GM19467 (cell line): ENCODE data around the gene DCAF5.
"Not testable (repeated sequence)": the region's sequence is repeated elsewhere in the genome, so short reads cannot be mapped to it uniquely, and the experiment has no call there.

Experiments used
- ATAC-seq: cut with Tn5 transposase; IDR thresholded peaks from one replicate; pipeline ENCODE4 v1.9.1; 2021; ENCODE audit warnings: mild to moderate bottlenecking, moderate library complexity; ENCODE audit not compliant: unreplicated experiment

DCAF5 gene

DNA sequence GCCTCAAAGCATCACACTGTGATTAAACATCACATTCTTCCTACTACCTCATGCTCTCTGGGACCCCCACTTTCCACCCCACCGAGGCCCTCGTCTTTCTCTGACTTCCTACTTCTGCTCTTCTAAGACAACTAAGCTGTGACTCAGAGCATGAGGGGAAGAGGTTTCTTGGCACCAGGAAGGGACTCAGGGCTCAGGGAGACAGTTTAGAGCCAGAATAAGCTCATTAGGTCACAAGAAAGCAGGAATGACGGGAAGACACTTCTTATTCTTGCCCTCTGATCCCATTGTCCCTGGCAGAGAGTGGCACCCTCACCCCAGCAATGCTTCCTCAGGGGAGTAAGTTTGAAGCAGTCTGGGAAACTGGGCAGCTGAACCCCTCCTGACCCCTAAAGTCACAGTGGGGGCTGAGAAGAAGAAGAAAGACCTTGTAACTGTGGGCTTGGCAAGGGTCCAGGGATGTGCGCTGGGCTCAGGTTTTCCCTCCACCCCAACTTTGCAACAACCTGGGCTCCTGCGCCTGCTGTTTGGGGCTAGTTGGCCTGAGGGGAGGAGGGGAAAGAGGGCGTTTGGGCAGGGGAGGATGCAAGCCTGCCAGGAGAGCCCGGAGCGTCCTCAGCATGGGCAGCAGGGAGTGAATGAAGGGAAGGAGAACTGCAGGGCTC, 109.2 kb downstream of the DCAF5 start:
- no peak for ATAC-seq

DNA sequence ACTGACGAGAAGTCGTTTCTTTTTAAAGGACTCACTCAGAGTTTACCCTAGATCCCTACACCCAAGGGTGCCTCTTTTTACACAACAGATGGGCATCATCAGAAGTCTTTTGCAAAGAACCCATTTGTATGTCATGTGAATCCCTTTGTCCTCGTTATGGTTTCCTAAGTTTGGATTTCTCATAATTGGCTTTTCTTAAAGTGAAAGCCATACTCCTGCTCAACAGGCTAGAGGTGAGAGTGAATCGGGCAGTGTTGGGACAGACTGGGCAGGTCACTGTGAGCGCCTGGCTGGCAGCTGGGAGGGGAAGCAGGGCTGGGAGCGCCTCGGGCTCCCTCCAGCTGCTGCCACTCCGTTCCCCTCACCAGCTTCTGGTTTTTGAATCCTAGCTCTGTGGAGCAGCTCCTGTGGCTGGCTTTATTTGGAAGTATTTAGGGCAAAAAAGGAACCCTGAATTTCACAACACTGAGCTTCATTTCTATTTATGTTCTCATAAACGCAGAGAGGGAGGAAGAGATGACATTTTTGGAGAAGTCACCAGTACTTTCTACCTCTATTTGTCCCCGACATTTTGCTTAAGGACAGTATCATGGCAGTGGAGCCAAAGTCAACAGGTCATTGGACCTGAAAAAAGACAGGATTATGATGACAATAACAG, 110.0 kb downstream of the DCAF5 start:
- no peak for ATAC-seq

DNA sequence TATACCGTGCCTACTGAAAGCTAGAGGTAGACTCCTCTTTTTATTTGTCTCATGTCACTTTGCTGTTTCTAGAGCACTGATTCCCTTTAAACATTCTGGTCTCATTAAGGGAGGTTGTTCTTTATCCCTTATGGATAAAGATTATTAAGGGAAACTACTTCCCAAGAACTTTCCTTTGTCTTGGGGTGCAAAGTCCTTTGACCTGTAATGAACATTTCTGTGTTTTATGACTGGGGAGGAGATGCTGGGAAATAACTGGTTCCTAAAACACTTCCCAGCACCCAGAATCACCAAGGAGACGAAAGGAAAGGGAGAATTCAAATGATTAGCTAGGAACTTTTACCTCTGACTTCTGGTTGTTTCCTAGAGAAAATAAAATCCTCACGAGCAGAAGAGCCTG, 110.6 kb downstream of the DCAF5 start:
- no peak for ATAC-seq

GRCh38 chr14:69041783-69042182, 111.1 kb downstream of the DCAF5 start:
- no peak for ATAC-seq

DNA sequence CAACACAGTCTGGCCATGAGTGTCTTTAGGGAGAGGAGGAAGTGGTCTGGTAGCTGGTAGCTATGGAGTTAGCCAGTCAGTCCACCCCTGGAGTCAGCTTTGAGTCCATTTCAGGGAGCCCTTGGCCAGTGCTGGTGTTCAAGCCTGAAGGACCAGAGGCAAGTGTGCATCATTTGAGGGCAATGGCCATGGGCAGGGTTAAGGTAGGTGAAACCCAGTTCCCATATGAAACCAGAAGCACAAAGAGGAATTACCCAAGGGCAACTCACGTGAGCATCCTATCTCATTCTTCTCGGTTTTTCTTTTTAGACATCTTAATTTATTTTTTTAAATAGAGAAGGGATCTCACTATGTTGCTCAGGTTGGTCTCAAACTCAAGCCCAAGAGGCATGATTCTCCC, 112.6 kb downstream of the DCAF5 start:
- no peak for ATAC-seq

- ATAC-seq, result no peak
Observed at GRCh38 chr14:69039288-69039628, 113.7 kb downstream of the DCAF5 start.

DNA sequence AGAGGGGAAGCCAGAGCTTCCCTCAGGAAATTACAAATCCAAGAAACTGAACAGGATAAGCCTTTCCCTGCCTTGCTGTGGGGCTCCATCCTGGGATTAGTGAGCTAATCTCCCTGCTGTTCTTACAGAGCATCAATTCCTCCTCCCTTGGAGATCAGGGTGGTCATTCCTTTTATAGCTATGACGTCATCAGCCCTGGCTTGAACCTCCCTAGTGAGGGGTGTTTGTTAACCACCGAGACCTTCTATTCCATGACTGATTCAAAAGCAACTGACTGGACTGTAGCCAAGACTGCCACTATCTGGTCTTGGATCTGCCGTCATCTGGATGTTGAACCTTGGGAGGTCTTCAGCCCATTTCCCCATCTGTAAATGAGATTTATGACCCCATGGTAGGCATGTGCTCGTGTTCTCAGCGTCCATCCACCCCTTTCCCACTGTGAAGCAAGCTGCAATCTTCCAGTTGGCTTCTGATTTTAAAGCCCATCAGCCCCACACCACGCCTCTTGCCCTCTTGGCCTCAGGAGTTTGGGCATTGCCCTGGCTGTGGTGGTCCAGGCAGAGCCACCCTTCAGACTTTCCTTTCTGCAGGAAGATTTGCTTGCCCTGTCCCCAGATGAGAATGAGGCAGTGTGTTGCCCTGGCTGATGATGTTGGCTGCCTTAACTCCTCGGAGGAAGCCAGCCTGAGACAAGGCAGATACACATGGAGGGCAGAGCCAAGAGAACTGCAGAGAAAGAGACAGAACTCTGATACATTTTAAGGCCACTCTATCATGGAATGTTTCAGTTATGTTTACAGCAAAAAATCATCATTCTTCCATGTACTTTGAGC, 114.2 kb downstream of the DCAF5 start:
- no peak for ATAC-seq

- ATAC-seq, result no peak
Observed at GRCh38 chr14:69037790-69038454, 115.0 kb downstream of the DCAF5 start.

DNA sequence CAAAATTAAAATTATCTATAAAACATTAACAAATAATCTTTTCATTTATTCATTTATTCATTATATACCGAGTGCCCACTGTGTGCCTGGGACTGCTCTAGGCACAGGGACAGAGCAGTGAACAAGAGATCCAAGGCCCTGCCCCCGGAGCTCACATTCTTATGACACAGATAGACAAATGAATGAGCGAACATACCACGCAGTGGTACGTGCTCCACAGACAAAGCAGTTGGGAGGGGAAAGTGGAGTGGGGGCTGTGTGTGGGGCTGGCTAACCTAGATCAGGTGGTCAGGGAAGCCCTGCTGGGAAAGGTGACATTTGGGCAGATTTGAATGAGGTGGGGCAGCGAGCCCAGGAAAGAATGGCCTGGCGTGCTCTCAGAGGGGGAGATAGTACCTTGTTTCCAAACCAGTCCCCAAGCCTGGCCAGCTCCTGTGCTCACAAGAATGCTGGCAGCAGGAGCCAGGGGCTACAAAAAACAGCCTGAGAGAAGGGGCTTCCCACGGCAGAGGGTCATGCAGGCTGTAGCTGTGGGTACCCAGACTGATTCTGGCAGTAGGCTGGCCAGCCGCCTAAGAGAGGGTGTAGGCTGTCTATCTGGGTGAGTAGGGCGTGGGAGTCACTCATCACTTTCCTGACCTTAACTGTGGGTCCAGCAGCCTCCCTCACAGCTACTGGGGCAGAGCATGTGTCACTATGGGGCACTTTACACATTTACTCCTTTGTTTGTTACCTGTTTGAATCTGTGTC, 116.0 kb downstream of the DCAF5 start:
- no peak for ATAC-seq

- ATAC-seq, result no peak
Observed at GRCh38 chr14:69034612-69035262, 118.2 kb downstream of the DCAF5 start.

GRCh38 chr14:69027242-69027913, 125.5 kb downstream of the DCAF5 start:
- ATAC-seq, result no peak

- ATAC-seq, result no peak
Observed at GRCh38 chr14:69023035-69023434, 129.9 kb downstream of the DCAF5 start.

DNA sequence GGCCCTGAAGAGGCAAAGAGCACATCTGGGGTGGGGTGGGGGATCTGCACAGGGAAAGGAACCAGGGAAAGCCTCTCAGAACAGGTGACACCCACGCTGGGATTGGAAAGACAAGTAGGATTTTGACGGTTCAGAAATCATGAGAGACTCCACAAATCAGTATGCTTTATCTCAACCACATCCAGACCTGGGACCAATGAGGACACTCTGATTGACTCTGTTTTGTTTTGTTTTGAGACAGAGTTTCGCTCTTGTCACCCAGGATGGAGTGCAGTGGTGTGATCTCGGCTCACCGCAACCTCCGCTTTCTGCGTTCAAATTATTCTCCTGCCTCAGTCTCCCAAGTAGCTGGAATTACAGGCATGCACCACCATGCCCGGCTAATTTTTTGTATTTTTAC, 130.8 kb downstream of the DCAF5 start:
- ATAC-seq, result not testable (repeated sequence)

DNA sequence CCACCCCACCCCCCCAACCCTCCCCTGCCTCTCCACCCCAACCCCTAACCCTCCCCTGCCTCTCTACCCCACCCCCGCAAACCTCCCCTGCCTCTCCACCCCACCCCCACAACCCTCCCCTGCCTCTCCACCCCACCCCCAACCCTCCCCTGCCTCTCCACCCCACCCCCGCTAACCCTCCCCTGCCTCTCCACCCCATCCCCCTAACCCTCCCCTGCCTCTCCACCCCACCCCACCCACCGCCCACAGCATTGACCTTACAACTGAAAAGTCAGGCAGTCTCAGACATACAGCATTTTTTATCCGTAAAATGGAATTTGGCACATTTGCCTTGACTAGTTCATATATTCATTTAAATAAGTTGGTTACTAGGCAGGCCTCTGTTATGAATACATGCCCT, 135.2 kb downstream of the DCAF5 start:
- no peak for ATAC-seq

GRCh38 chr14:69014829-69015259, 138.1 kb downstream of the DCAF5 start:
- ATAC-seq, result no peak

DNA sequence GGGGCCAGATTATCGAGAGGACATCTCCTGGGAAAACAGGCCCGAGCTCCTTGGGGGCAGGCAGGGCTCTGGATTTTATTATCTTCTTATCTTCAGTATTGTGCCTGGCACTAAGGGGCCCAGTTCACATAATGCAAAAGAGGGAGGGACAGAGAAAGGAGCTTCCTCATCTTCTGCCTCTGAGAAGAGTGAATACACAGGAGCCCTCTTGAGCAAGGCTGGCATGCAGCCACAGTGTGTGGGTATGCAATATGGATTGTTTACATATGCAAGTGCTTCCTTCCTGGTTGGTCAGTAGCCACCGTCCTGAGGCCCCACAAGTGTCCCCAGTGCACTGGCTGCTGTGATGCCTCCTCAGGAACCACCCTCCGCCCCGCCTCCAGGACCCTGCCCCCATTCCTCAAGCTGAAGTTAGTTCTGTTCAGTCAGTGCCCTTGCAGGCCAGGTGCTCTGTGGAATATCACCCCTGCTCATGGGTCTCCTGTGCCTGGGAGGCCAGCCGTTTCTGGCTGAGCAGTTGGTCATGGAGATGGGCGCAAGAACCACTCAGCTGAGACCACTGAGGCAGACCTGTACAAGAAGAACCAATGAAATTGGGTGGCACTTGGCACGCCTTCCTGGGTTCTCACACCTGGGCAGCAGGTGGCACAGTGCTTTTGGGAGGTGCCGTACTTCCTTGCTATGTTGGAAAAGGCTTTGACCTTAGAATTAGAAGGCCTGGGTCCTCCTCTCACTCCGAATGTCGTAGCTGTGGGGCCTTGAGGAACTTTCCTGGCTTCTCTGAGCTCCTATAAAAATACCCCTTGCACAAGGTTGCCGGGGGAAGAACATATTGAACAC, 138.8 kb downstream of the DCAF5 start:
- no peak for ATAC-seq

GRCh38 chr14:69012256-69012953, 140.5 kb downstream of the DCAF5 start:
- ATAC-seq, result no peak

- ATAC-seq, result no peak
Observed at GRCh38 chr14:69010648-69011047, 142.3 kb downstream of the DCAF5 start.
